NCI-H748 treated with DMSO at 0.1 percent for 48 hours (cell line): Measurements from ENCODE around the gene LRRTM1.
A peak's percentile ranks its signal among the peaks of the same experiment; 100 is the strongest.

ENCODE experiments used
- DNase-seq: peaks from one replicate; lab custom pipeline; 2025; lab: John Stamatoyannopoulos, UW

The LRRTM1 gene

DNA sequence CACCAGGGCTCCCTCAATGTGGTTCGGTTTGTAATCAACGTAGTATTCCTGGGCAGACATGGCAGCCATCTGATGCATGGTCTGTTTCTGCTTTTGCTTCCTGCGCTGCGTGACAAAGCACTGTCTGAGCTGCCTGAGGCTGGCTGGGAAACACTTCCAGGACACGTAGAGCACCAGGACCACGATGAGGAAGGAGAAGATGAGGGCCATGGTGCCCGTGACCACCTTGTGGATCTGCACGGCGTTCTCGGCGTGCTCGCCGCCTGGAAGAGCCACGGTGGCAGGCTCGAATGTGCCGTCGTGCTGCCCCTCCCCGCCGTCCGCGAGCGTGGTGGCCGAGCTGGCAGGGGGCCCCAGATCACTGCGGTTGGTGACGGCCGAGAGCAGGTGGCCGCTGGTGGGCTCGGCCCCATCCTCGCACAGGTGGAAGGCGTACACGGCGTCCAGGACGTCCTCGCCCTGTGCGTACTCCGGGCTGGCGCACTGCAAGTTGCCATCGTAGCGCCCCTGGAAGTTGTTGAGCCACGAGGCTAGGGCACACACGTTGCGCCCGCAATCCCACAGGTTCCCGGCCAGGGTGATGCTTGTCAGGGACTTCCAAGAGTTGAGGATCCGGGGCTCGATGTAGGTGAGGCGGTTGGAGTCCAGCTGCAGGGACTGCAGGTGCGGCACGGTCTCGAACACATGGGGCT, 2.1 kb downstream of the LRRTM1 start:
- DNase-seq: no peak

DNA sequence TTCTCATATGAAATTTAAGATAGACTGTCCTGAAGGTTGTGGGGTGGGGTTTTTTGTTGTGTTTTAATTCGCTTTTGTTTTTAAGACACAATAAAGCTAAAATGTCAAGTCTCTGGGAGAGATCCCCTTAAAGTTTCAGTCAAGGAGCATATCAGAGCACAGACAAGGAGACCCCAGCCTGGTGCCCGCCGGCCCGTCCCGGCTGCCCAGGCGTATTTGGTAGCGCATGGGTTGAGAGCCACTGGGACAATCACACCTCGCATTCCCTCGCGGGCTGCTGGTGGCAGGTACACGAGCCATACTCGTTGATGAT, 2.6 kb downstream of the LRRTM1 start:
- no peak for DNase-seq

- DNase-seq: no peak
Observed at GRCh38 chr2:80300954-80301353, 3.6 kb downstream of the LRRTM1 start.

GRCh38 chr2:80300346-80300745, 4.2 kb downstream of the LRRTM1 start:
- DNase-seq: no peak

DNA sequence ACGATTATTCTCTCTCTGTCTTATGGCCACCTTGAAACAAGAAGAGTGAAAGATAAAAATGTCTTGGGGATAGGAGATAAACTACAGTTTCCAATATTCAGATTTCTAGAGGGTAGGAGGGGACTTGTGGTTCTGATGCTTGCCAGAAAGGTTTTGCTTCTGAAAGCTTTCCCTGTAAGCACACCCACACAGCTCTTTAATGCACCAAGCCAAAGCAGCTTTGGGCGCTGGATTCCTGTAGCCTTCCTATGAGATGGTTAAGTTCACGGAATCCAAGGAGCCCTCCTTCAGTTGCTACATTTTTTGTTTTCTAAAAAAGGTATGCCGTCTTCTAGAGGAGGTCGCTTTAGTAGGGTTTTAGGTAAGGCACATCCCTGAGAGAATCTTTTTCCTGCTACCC, 4.9 kb downstream of the LRRTM1 start:
- DNase-seq: no peak

DNA sequence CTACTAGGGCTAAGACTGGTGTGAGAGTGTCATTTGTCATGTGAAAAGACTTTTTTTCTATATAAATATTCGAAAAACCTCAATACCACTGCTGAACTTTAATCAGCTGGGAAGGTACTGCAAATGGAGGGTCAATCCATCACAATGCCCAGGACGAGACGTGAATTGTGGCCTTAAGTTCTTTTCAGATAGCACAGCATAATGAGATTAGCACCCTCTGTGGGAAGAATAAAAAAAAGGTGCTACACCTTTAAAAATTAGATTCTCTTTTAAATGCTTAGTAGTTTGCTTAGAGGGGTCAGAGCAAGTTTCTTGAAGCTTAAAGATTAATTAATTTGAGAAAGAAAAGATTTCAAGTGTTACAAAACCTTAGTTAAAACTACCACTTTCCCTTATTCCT, 5.6 kb downstream of the LRRTM1 start:
- DNase-seq: no peak

GRCh38 chr2:80293039-80293438, 11.5 kb downstream of the LRRTM1 start:
- no peak for DNase-seq

GRCh38 chr2:80292474-80292873, 12.1 kb downstream of the LRRTM1 start:
- DNase-seq: peak; percentile 16

- no peak for DNase-seq
Observed at GRCh38 chr2:80291656-80292055, 12.9 kb downstream of the LRRTM1 start.

DNA sequence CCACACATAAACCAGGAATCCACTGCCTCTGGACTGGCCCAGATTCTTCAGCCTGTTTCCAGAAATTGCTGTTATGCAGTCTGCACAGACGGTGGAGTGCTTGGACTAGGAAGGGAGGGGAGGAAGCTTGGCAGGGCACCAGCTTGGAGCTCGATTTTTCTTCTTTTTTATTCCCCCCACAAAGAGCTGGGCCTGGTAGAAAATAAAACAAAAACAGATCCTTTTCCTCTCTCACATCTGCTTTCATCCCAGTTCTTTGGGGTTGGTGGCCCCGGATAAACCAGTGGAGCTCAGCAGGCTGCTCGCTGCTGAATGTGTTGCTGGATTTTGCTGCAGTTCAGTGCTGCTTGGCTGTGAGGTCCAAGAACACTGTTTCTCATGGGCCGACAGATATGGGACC, 16.0 kb downstream of the LRRTM1 start:
- no peak for DNase-seq

DNA sequence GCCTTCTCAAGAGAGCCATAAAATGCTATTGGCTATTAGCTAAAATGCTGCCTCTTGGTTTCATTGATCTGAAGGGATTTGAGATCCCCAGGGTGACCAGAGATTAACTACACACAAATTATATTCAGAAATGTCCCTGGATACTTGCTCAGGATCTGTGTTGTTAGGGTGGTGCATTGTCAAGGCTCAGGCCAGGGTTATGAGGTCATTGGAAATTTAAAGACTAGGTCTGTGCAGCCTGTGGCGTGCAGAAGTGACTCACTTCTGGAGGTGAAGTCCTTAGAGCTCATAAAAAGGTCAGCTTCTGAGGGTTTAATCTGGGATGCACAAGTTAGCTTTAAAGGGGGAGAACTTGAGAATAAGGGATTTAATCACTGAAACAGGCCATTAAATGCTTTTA, 23.5 kb downstream of the LRRTM1 start:
- DNase-seq: no peak

DNA sequence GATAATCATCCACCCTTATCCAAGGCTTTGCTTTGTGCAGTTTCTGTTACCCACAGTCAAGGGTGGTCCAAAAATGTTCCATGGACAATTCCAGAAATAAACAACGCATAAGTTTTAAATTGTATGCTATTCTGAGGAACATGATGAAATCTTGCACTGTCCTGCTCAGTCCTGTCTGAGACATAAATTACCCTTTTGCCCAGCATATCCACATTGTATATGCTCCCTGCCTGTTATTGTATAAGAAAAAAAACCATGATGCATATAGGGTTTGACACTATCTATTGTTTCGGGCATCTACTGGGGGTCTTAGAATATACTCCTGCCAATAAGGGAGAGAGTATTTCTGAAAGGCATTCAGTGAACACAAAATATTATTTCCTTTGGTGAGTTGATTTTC, 24.0 kb downstream of the LRRTM1 start:
- no peak for DNase-seq

GRCh38 chr2:80269806-80270205, 34.7 kb downstream of the LRRTM1 start:
- DNase-seq: no peak

DNA sequence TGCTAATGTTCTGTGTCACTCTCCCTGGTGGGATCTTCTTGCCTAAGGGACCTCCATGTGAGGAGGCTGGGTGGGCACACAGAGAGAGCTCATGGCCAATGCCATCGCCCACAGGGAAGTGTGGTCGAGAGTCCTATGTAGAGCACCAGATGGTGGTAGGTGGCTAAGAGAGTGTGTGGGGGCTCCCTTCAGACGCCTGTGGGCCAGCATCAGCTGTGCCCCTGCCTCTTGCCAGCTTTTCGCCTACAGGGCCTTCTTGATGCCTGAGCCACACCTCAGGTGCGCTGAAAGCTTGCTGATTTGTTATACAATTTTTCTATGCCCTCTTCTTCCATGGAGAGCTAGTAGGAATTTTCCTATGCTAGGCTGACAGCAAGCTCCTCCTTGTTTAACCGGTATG, 38.3 kb downstream of the LRRTM1 start:
- DNase-seq: no peak

- no peak for DNase-seq
Observed at GRCh38 chr2:80259292-80259691, 45.3 kb downstream of the LRRTM1 start.

- DNase-seq: no peak
Observed at GRCh38 chr2:80258793-80259192, 45.8 kb downstream of the LRRTM1 start.

DNA sequence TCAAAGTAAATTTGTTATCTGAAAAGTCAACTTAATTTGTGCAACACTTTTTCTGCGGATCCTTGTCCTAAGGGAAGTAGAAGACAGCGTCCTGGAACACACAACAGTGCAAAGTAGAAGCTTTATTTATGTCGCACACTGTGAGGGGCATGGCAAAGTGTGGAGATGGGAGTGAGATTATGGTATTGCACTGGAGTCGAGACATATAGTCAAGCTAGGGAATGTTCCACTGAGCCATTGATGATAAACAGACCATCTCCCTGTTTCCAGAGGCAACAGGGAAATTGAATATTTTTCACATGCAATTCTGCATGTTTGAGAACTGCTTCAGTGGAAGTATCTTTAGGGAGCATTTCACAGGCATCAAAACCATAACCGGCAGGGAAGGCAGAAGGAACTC, 46.2 kb downstream of the LRRTM1 start:
- no peak for DNase-seq

DNA sequence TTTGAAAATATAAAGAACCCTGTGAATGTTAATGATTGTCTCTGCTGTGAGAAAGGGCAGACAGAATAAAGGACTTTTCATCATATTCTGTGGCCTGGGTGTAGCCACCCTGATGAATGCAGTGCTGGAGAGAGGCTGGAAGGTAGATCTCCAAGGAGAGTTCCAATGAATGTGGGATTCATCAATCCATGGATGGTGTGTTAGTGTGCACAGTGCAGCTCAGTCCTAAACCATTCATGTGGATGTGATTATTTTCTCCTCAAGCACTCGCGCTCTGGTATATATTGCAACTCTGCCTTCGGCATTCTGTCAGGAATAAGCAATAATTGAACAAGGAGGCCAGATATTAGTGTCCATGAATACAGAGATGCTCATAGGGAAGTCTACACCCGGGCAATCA, 47.1 kb downstream of the LRRTM1 start:
- no peak for DNase-seq

DNA sequence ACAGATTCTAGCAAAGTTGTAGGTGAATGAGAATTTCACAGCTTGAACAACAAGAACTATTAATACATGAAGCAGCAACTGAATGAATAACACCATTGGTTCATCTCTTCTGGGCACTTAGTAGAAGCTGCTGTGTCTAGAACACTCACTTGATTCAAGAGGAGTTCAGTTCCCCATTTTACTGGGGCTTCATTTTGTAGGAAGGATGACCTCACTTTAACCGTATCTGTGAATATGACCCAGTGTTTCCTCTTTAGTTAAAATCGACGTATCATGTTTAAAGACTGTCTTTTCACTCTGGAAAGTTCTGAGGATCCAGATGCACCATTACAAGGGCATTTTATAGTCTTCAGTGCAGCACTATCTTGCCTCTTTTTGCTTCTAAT, 47.8 kb downstream of the LRRTM1 start:
- no peak for DNase-seq

DNA sequence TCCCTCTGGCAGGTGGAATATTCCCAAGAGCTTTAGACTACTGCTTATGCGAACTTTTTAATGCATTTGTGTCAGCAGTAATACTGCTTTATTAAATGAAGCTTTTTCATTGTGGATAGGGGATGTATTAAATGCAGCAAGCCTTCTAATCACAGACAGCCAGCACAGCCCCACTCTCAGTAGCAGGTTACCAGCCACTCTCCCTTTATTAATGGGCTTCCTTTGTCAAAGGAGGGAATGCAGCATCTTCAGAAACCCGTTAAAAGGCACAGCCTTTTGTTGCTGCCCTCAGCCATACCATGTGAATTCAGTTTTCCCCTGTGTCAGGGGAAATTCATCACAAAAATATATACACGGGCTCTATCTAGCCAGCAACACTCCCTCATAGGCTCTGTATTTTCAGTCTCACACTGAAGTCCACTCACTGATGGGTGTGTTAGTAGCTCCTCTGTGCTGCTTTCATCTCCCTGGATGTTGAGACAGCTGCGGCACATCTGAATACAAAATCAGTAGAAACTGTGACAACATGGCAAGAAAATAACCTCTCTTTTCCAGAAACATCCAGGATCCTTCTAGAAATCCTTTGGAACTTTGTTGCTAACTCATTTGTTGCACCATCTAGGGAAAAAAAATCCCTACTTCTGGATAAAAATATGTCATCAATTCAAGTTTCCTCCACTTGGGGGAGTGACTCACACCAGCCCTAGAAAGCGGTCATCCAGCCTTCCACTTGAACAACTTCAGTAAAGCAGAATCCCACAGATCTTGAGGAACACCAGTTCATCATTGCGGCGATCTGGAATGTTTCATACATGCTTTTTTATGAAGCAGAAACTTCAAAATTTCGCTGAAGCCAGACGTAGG, 48.4 kb downstream of the LRRTM1 start:
- no peak for DNase-seq

DNA sequence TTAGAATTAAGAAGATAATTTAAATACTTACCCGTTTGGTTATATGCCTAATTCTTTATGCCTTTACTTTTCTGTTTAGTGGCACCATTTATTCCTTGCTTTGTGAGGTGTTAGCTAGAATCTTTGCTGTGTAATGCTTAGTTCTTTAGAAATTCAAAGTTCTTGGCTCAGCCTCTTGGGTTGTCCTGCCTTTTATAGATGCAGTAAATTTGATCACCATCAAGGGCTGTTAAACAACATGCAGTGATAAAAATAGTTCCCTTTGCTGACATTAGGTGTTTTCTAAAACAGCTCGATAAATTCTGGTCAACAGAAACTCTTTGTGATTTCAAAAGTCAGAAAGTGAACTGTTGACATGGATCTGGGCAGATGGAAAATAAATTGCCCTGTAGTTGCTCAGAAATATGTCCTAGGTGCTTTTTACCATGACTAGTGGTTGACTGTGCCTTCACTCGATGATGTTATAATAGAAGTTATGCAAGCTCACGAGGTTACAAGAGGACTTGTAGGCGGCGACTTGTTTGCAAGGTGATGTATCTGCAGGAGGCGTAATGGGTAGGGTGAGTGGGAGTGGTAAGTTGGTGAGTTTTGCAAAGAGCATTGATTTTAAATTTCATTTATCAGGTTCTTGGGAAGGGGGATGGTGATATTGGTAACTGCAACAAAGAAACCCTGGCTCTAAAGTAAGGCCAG, 52.1 kb downstream of the LRRTM1 start:
- DNase-seq: no peak
